Upper lobe of left lung (tissue), 4 donors: ENCODE data around the gene KIF21B.

Experiments
- POLR2A ChIP-seq, 4 donors: fragments of 450-650 bp; IDR thresholded peaks; one replicate each; pipeline ENCODE4 v1.5.1; 2016 to 2017; ENCODE audit warnings: antibody characterized with exemption in 4 of 4, mild to moderate bottlenecking in 2 of 4
- POLR2AphosphoS5 ChIP-seq, 2 donors: sonication (generic); formaldehyde crosslinking; IDR thresholded peaks; one replicate each; pipeline ENCODE4 v1.5.1; 2017; ENCODE audit warnings: antibody characterized with exemption in 2 of 2
- TF ChIP-seq, protein P1 (sequence below), 6 experiments: fragments of 450-650 bp in 4 of 6; fragments of 200-600 bp in 2 of 6; sonication (generic) in 2 of 6; IDR thresholded peaks; one replicate each; pipeline ENCODE4 v1.5.1; 2016 to 2019; ENCODE audit warnings: antibody characterized with exemption in 6 of 6

DNA sequence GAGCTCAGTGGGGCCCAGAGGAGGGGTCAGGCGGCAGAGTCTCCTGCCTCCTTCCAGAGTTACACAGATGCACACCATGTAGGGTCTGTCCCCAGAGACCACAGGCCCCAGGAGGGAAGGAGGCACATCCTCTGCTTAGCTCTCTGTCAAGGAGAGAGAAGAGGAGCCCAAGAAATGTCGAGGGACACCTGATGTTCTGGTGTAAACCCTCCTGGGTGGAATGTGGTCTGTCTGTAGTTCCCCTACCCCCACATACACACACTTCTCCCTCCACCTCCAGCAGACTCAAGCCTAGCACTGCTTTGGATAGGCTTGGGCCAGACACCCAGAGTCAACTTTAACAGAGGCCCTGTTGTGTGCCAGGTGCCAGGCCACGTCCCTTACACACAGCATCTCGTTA is 34.2 kb downstream of the KIF21B start:
- TF ChIP-seq, protein P1, sequence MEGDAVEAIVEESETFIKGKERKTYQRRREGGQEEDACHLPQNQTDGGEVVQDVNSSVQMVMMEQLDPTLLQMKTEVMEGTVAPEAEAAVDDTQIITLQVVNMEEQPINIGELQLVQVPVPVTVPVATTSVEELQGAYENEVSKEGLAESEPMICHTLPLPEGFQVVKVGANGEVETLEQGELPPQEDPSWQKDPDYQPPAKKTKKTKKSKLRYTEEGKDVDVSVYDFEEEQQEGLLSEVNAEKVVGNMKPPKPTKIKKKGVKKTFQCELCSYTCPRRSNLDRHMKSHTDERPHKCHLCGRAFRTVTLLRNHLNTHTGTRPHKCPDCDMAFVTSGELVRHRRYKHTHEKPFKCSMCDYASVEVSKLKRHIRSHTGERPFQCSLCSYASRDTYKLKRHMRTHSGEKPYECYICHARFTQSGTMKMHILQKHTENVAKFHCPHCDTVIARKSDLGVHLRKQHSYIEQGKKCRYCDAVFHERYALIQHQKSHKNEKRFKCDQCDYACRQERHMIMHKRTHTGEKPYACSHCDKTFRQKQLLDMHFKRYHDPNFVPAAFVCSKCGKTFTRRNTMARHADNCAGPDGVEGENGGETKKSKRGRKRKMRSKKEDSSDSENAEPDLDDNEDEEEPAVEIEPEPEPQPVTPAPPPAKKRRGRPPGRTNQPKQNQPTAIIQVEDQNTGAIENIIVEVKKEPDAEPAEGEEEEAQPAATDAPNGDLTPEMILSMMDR (IDR thresholded peaks at IDR 0.05): no peak
- TF ChIP-seq POLR2AphosphoS5 (IDR thresholded peaks at IDR 0.05): no peak
- no peak for TF ChIP-seq POLR2A (IDR thresholded peaks at IDR 0.05)
